Panc1 (cell line): ENCODE results near the gene CASP9. TPM values are rescaled to one million over a fixed set of nuclear protein-coding genes. Genes with fewer than 3 reads are reported as not detected.

Source experiments
- ATAC-seq: fragments of 200-7000 bp; cut with Tn5 transposase; 2 replicates; pipeline ENCODE4 v1.9.1; 2020; ENCODE audit warnings: mild to moderate bottlenecking, moderate library complexity
- BruUV-seq: library from RNA; stranded (reverse); fragments of 400-500 nt; replicated peaks from 2 replicates; lab custom pipeline; 2021; lab: Mats Ljungman, UMichigan
- CTCF ChIA-PET: fragments of 300-600 bp; sonication (Branson Sonifier 250); formaldehyde crosslinking; loops from one replicate; lab custom pipeline; 2022; ENCODE audit warnings: antibody characterized with exemption; lab: Charles Lee
- POLR2A ChIA-PET: fragments of 300-600 bp; sonication (Branson Sonifier 250); formaldehyde crosslinking; loops from one replicate; lab custom pipeline; 2022; ENCODE audit warnings: antibody characterized with exemption; lab: Charles Lee
- DNase-seq: peaks from one replicate; pipeline ENCODE4 v3.0.0-alpha.2; 2010; ENCODE audit warnings: low read depth, low spot score
- H3K27ac ChIP-seq: 2 replicates; pipeline ENCODE4 v1.5.1; 2011; ENCODE audit warnings: mild to moderate bottlenecking, low read length, inconsistent platforms
- H3K27me3 ChIP-seq: fragments of 200-500 bp; sonication (Bioruptor generic); 2 replicates; pipeline ENCODE4 v1.6.0; 2014; ENCODE audit warnings: low read length, inconsistent platforms; ENCODE audit not compliant: control insufficient read depth, insufficient read depth
- H3K36me3 ChIP-seq: fragments of 200-500 bp; sonication (Bioruptor generic); 2 replicates; pipeline ENCODE4 v1.5.1; 2014; ENCODE audit warnings: inconsistent platforms, mild to moderate bottlenecking, low read length, moderate library complexity; ENCODE audit not compliant: control insufficient read depth, insufficient read depth
- H3K4me1 ChIP-seq: 2 replicates; pipeline ENCODE4 v1.5.1; 2011; ENCODE audit warnings: inconsistent platforms, mild to moderate bottlenecking, low read length, moderate library complexity; ENCODE audit not compliant: control insufficient read depth, insufficient read depth
- H3K4me3 ChIP-seq, 2 experiments: 2 replicates each; pipeline ENCODE4 v1.5.1; 2011 to 2012; ENCODE audit warnings: low read depth in 2 of 2, low read length in 2 of 2, mild to moderate bottlenecking in 2 of 2, inconsistent platforms in 1 of 2, moderate library complexity in 1 of 2
- H3K9me3 ChIP-seq: fragments of 200-500 bp; sonication (Bioruptor generic); 2 replicates; pipeline ENCODE4 v1.5.1; 2014; ENCODE audit warnings: low read depth, mild to moderate bottlenecking, inconsistent platforms, low read length, moderate library complexity; ENCODE audit not compliant: control insufficient read depth, insufficient read depth
- CTCF ChIP-seq: fragments of 450-650 bp; IDR thresholded peaks from 2 replicates; pipeline ENCODE4 v1.5.1; 2017; ENCODE audit warnings: mild to moderate bottlenecking
- POLR2AphosphoS5 ChIP-seq: IDR thresholded peaks from 2 replicates; pipeline ENCODE4 v1.6.1; 2012; ENCODE audit warnings: mild to moderate bottlenecking, low read depth, low read length, moderate library complexity
- SIN3A ChIP-seq: IDR thresholded peaks from 2 replicates; pipeline ENCODE4 v1.6.1; 2012; ENCODE audit warnings: low read depth, mild to moderate bottlenecking, low read length, moderate library complexity, borderline replicate concordance; ENCODE audit not compliant: insufficient read depth
- TCF7L2 ChIP-seq: IDR thresholded peaks from 2 replicates; pipeline ENCODE4 v1.6.1; 2011; ENCODE audit warnings: mild to moderate bottlenecking, low read depth, low read length, inconsistent platforms
- in situ Hi-C: cut with HindIII; loops from 2 replicates; pipeline ENCODE4 v1.10.0; 2016; ENCODE audit warnings: low sequenced_read_pairs, low pct_unique_long_range_greater_than_20kb
- intact Hi-C: fragments of 100-400 bp; cut with micrococcal nuclease; formaldehyde crosslinking; loops from one replicate; pipeline ENCODE4 v1.10.0; 2022; ENCODE audit not compliant: unreplicated experiment
- total RNA-seq: library from RNA; stranded (reverse); gene quantifications from one replicate; pipeline ENCODE4 v1.2.1, GENCODE V29; 2021; ENCODE audit not compliant: unreplicated experiment
- TF ChIP-seq, protein P1 (sequence below), 2 experiments: IDR thresholded peaks; 2 replicates each; pipeline ENCODE4 v1.6.1; 2011 to 2012; ENCODE audit warnings: low read depth in 2 of 2, control low read depth in 1 of 2, low read length in 1 of 2, mild to moderate bottlenecking in 1 of 2, moderate library complexity in 1 of 2; ENCODE audit not compliant: insufficient read depth in 1 of 2

CASP9 gene
- total RNA-seq, 1 experiment from 2014 or later = 7.5 TPM

DNA sequence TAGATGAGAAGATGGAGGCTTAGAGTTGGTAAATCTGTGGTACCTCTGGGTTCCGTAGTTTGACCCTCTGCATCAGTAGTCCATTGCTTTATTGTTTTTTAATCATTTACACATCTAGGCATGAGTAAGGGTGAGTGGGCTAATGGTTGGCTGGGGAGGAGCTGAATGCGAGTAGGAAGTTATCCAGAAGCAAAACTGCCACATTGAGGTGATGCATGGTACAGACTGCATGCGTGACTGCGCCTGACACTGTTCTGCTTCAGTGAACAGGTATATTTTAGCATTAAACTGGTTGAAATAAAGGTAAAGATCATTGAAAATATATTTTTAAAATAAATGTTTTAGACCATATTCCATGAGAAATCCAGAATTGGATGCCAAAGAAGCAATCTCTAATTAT lies 7.0 kb upstream of the CASP9 start:
- no peak for ATAC-seq
- Histone ChIP-seq H3K4me3 (no peak overlapping the region), H3K27me3 (no peaks in the 10 kb centered on the region), H3K4me1 (peaks cover 8% of the 10 kb centered on the region), H3K36me3 (peaks cover 19% of the 10 kb centered on the region), H3K27ac (no peak overlapping the region), H3K9me3 (no peaks in the 10 kb centered on the region)
- ChIA-PET CTCF (no interaction called here), POLR2A (no interaction called here)
- intact Hi-C loops (no loop called here), in situ Hi-C loops (no loop called here)
- BruUV-seq = no TSS peak
- DNase-seq = no peak
- TF ChIP-seq POLR2AphosphoS5 (no peak), TCF7L2 (no peak), SIN3A (no peak), CTCF (no peak)
- TF ChIP-seq, protein P1, sequence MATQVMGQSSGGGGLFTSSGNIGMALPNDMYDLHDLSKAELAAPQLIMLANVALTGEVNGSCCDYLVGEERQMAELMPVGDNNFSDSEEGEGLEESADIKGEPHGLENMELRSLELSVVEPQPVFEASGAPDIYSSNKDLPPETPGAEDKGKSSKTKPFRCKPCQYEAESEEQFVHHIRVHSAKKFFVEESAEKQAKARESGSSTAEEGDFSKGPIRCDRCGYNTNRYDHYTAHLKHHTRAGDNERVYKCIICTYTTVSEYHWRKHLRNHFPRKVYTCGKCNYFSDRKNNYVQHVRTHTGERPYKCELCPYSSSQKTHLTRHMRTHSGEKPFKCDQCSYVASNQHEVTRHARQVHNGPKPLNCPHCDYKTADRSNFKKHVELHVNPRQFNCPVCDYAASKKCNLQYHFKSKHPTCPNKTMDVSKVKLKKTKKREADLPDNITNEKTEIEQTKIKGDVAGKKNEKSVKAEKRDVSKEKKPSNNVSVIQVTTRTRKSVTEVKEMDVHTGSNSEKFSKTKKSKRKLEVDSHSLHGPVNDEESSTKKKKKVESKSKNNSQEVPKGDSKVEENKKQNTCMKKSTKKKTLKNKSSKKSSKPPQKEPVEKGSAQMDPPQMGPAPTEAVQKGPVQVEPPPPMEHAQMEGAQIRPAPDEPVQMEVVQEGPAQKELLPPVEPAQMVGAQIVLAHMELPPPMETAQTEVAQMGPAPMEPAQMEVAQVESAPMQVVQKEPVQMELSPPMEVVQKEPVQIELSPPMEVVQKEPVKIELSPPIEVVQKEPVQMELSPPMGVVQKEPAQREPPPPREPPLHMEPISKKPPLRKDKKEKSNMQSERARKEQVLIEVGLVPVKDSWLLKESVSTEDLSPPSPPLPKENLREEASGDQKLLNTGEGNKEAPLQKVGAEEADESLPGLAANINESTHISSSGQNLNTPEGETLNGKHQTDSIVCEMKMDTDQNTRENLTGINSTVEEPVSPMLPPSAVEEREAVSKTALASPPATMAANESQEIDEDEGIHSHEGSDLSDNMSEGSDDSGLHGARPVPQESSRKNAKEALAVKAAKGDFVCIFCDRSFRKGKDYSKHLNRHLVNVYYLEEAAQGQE (IDR thresholded peaks at IDR 0.05; ENCODE audit: insufficient read depth in 1 of 2, low read depth in 2 of 2, low read length in 1 of 2) = no peak

DNA sequence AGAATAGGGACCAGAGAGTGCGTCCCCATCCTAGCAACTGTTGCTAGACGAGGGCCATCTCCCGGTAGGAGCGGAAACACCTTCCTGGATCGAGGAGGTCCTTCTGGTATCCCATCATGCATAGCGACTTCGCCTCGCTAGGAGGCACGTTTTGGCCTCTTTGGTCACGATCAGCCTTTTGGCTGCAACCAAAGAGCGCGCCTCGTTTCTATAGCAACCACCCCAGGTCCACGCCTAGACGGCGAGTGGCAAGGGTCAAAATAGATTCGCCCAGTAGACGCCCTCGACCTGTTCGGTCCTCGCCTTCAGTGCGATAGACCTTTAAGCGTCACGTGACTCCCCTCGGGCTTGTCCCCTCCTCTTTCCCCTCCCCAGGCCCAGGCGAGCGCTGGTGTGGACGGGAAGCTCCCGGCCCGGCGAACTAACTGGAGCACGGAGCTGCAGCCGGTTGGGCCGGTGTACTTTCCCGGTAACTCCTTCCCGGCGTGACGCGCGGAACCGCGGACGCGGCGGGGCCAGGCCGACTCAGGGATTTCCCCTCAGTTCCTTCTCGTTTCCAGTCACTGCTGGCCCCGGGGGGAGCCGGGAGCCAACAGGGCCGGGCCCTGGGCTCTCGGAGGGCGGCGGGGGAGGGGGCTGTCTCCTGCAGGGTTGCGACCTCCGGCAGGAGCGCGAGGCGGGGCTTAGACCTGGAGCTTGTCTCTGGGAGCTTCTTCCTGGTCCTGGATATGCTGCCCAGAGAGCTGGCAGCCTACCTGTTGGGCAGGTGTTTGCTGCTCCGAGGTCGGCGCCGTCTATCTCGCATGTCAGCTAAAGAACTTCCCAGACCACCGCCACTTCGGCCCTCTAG lies 2.7 kb upstream of the CASP9 start, which contains the start of gene DNAJC16:
Gene DNAJC16 (plus strand): TSS at position 359 of the 850 bp plus-strand sequence. CDS start 2,258 bp downstream, outside the sequence.
- CTCF ChIA-PET = interaction anchor here (0.6 kb wide), 1 partner anchor 215 kb away, joined by 4 read pairs; no protein-coding TSS in a partner anchor
- intact Hi-C loops = no loop called here

More for the DNA sequence above, 2.7 kb upstream of the CASP9 start, which contains the start of gene DNAJC16:
- ATAC-seq = peak; percentile 81
- no TSS peak for BruUV-seq
- POLR2A ChIA-PET = interaction anchor here (0.6 kb wide), 1 partner anchor 55 kb away, joined by 4 read pairs; no protein-coding TSS in a partner anchor
- TF ChIP-seq TCF7L2 (peak; percentile 63; the same call in 1 of the 2 replicates), CTCF (peak; percentile 66; the same call in 1 of the 2 replicates), SIN3A (peak; percentile 97; the same call in 1 of the 2 replicates), POLR2AphosphoS5 (peak; percentile 86)
- TF ChIP-seq, protein P1 (IDR thresholded peaks at IDR 0.05; ENCODE audit: insufficient read depth in 1 of 2, low read depth in 2 of 2, low read length in 1 of 2) = no peak
- in situ Hi-C loops = no loop called here
- Histone ChIP-seq H3K27me3 (no peaks in the 10 kb centered on the region), H3K27ac (peak within 1 kb of the TSS; percentile 79), H3K36me3 (peaks cover 12% of the 10 kb centered on the region; the same call in 1 of the 2 replicates), H3K4me1 (peaks cover 20% of the 10 kb centered on the region), H3K9me3 (no peaks in the 10 kb centered on the region), H3K4me3 (peak within 1 kb of the TSS; percentile 68 to 88)
- DNase-seq = peak; percentile 100
